GM23338 (cell line): Measurements from ENCODE around the gene SCN11A.

Experiments
- CREB1 ChIP-seq: fragments of 250-450 bp; sonication (Bioruptor Pico); IDR thresholded peaks from 2 replicates; pipeline ENCODE4 v1.5.0; 2020; ENCODE audit warnings: low read depth, mild to moderate bottlenecking, moderate library complexity
- EZH2 ChIP-seq: fragments of 200-600 bp; sonication (generic); IDR thresholded peaks from one replicate; pipeline ENCODE4 v1.8.0; 2017; ENCODE audit warnings: antibody characterized with exemption, mild to moderate bottlenecking, low read depth; ENCODE audit not compliant: unreplicated experiment
- EZH2phosphoT487 ChIP-seq: fragments of 200-600 bp; sonication (generic); IDR thresholded peaks from one replicate; pipeline ENCODE4 v1.8.1; 2018; ENCODE audit warnings: antibody characterized with exemption; ENCODE audit not compliant: unreplicated experiment
- JUNB ChIP-seq: IDR thresholded peaks from one replicate; pipeline ENCODE4 v1.6.1; 2016; ENCODE audit warnings: antibody characterized with exemption; ENCODE audit not compliant: unreplicated experiment
- NANOG ChIP-seq: IDR thresholded peaks from 2 replicates; pipeline ENCODE4 v1.6.1; 2016; ENCODE audit warnings: antibody characterized with exemption, borderline replicate concordance
- POLR2AphosphoS5 ChIP-seq: IDR thresholded peaks from 2 replicates; pipeline ENCODE4 v1.6.1; 2016; ENCODE audit warnings: antibody characterized with exemption, low read depth
- REST ChIP-seq: IDR thresholded peaks from one replicate; pipeline ENCODE4 v1.6.1; 2018; ENCODE audit warnings: antibody characterized with exemption; ENCODE audit not compliant: unreplicated experiment
- STAT1 ChIP-seq: IDR thresholded peaks from one replicate; pipeline ENCODE4 v1.6.1; 2016; ENCODE audit warnings: antibody characterized with exemption; ENCODE audit not compliant: unreplicated experiment
- ZNF114 ChIP-seq: fragments of 250-450 bp; sonication (Bioruptor Pico); IDR thresholded peaks from 2 replicates; pipeline ENCODE4 v1.5.0; 2020; ENCODE audit warnings: mild to moderate bottlenecking, moderate library complexity
- TF ChIP-seq, protein P1 (sequence below), 2 experiments: fragments of 200-600 bp in 1 of 2; sonication (generic) in 1 of 2; conservative IDR thresholded peaks; 2 replicates each; pipeline versions ENCODE4 v1.5.1 to v1.6.1; 2016 to 2017; ENCODE audit warnings: antibody characterized with exemption in 2 of 2, low read depth in 2 of 2, mild to moderate bottlenecking in 2 of 2, moderate library complexity in 1 of 2

GRCh38 chr3:39068556-39068955 lies 16.8 kb upstream of the SCN11A start:
- TF ChIP-seq, protein P1, sequence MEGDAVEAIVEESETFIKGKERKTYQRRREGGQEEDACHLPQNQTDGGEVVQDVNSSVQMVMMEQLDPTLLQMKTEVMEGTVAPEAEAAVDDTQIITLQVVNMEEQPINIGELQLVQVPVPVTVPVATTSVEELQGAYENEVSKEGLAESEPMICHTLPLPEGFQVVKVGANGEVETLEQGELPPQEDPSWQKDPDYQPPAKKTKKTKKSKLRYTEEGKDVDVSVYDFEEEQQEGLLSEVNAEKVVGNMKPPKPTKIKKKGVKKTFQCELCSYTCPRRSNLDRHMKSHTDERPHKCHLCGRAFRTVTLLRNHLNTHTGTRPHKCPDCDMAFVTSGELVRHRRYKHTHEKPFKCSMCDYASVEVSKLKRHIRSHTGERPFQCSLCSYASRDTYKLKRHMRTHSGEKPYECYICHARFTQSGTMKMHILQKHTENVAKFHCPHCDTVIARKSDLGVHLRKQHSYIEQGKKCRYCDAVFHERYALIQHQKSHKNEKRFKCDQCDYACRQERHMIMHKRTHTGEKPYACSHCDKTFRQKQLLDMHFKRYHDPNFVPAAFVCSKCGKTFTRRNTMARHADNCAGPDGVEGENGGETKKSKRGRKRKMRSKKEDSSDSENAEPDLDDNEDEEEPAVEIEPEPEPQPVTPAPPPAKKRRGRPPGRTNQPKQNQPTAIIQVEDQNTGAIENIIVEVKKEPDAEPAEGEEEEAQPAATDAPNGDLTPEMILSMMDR (conservative IDR thresholded peaks at IDR 0.05; ENCODE audit: low read depth in 2 of 2): no peak
- TF ChIP-seq ZNF114 (CRISPR knock-in tag): no peak
- no peak for TF ChIP-seq EZH2phosphoT487
- TF ChIP-seq REST: no peak
- no peak for TF ChIP-seq EZH2
- no peak for TF ChIP-seq POLR2AphosphoS5
- no peak for TF ChIP-seq JUNB
- TF ChIP-seq CREB1 (CRISPR knock-in tag): no peak
- TF ChIP-seq STAT1: no peak
- TF ChIP-seq NANOG: no peak
